BJ (cell line): ENCODE measurements around the gene HS3ST3B1. TPM values are rescaled to one million over a fixed set of nuclear protein-coding genes. Genes with fewer than 3 reads are reported as not detected.

Experiments used
- CTCF ChIA-PET: fragments of 350-600 bp; formaldehyde crosslinking; extraction: SDS; loops from one replicate; lab custom pipeline; 2021; ENCODE audit warnings: antibody characterized with exemption, inconsistent platforms; lab: Yijun Ruan, JAX
- POLR2A ChIA-PET: fragments of 300-600 bp; sonication (Branson Sonifier 250); formaldehyde crosslinking; extraction: SDS; loops from one replicate; lab custom pipeline; 2021; ENCODE audit warnings: antibody characterized with exemption; lab: Charles Lee
- DNase-seq: peaks from one replicate; pipeline ENCODE4 v3.0.0-alpha.2; 2011; ENCODE audit warnings: low read depth
- H3K27me3 ChIP-seq: 2 replicates; pipeline ENCODE4 v1.6.0; 2011; ENCODE audit warnings: low read length; ENCODE audit not compliant: control insufficient read depth, insufficient read depth
- H3K36me3 ChIP-seq: 2 replicates; pipeline ENCODE4 v1.5.1; 2011; ENCODE audit warnings: low read length; ENCODE audit not compliant: control insufficient read depth, insufficient read depth
- H3K4me3 ChIP-seq: 2 replicates; pipeline ENCODE4 v1.5.1; 2011; ENCODE audit warnings: low read depth, mild to moderate bottlenecking, control low read depth, low read length
- CTCF ChIP-seq: IDR thresholded peaks from 2 replicates; pipeline ENCODE4 v1.5.1; 2011; ENCODE audit warnings: low read depth, mild to moderate bottlenecking, control low read depth, inconsistent platforms, low read length, moderate library complexity; ENCODE audit not compliant: insufficient read depth
- polyA plus RNA-seq: library from polyadenylated mRNA; depleted of rRNA; stranded (reverse); fragments of >200 nt; gene quantifications from 2 replicates; pipeline ENCODE4 v1.2.3, GENCODE V29; 2011

The HS3ST3B1 gene
- polyA plus RNA-seq, 1 experiment = 3.4 TPM

DNA sequence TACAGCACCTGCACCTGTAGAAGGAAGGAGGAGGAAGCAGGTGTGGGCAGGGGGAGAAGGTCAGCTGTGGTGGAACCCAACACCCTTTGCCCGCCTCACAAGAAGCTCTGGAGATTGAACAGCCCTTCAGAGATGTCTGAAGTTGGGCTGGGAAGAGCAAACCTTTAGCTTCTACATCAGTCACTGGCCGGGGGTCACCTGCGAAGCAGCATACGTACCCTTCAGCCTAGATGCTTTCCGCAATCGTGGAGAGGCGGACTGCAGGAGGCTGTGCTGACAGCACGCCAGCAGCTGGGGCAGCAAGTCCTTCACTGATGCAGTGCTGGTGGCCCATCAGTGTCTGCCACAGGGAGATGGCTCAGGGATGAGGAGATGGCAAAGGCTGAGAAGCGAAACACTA lies 5.2 kb upstream of the HS3ST3B1 start:
- DNase-seq = no peak
- ChIA-PET CTCF (interaction anchor here (1.1 kb wide), 1 partner anchor 699 kb away, joined by 5 read pairs; no protein-coding TSS in a partner anchor), POLR2A (no interaction called here)
- no peaks in the 10 kb centered on the region for H3K36me3 ChIP-seq
- peaks cover 2% of the 10 kb centered on the region; the same call in 1 of the 2 replicates for H3K27me3 ChIP-seq
- no peak for TF ChIP-seq CTCF
- H3K4me3 ChIP-seq = no peak overlapping the region

GRCh38 chr17:14296166-14296910 lies 4.5 kb upstream of the HS3ST3B1 start:
- no peak for TF ChIP-seq CTCF
- ChIA-PET CTCF (interaction anchor here (0.8 to 1.7 kb wide), 8 partner anchors 12 to 875 kb away, joined by 3 to 10 read pairs (median 3); no protein-coding TSS in a partner anchor), POLR2A (no interaction called here)
- Histone ChIP-seq H3K4me3 (no peak overlapping the region), H3K36me3 (no peaks in the 10 kb centered on the region), H3K27me3 (peaks cover 2% of the 10 kb centered on the region; the same call in 1 of the 2 replicates)
- no peak for DNase-seq

DNA sequence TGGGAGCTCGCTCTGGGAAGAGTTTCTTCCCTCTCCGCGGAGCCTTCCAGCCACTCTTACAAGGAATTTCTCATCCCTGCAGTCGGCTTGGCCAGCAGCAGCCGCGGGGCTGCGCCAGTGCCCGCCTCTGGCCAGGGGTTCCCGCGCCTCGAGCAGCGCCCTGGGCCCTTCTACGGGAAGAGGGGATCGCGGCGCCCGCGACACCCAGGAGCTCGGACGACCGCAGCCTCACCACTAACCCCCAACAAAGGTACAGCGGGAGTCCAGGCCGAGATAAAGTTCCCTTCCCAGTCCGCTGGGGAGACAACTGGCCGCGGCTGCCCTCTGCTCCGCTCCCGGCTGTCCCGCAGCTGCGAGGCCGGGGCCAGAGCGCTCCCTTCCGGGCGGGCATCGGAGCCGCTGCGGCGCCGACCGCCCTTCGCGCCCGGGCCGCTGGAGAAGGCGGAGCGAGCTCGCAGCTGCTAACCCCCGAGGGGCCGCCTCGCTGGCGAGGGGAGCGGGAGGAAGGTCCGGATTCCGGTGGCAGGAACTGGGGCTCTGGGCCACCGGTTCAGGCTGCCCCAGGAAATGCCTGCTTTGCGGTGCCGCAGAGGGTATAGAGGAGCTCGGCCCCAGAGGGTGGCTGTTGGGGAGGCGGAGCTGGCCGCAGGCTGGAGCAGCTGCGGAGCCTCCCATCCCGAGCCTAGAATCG lies 3.6 kb upstream of the HS3ST3B1 start:
- H3K27me3 ChIP-seq = peaks cover 2% of the 10 kb centered on the region; the same call in 1 of the 2 replicates
- ChIA-PET CTCF (interaction anchor here (0.6 to 1.7 kb wide), 13 partner anchors 10 to 1267 kb away, joined by 3 to 10 read pairs (median 3); no protein-coding TSS in a partner anchor), POLR2A (no interaction called here)
- peak overlapping the region; percentile 50 for H3K4me3 ChIP-seq
- DNase-seq = no peak
- no peaks in the 10 kb centered on the region for H3K36me3 ChIP-seq
- peak; percentile 38 for TF ChIP-seq CTCF

- no peak overlapping the region for H3K4me3 ChIP-seq
- no peak for DNase-seq
- POLR2A ChIA-PET = no interaction called here
- H3K27me3 ChIP-seq = peaks cover 2% of the 10 kb centered on the region; the same call in 1 of the 2 replicates
- no peaks in the 10 kb centered on the region for H3K36me3 ChIP-seq
- TF ChIP-seq CTCF = no peak
- CTCF ChIA-PET = interaction anchor here (0.7 to 1.7 kb wide), 4 partner anchors 14 to 698 kb away, joined by 3 to 10 read pairs (median 3); no protein-coding TSS in a partner anchor
These were observed 2.5 kb upstream of the HS3ST3B1 start for GRCh38 chr17:14298221-14298946.

DNA sequence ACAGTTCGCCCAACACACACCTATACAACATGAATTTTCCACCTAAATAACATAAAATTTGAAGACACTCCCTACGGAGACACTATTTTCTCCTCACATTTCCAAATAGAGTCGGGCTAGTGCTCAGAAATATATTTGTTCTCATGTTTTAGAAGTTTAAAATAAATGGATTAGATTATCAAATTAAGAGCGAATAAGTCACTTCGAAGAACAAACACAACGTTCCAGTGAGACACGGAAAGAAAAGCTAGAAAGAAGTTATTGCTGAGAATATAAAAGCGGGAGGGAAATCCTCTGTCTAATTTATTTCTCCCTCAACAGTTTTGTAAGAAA lies 2.0 kb upstream of the HS3ST3B1 start:
- TF ChIP-seq CTCF = no peak
- peaks cover 2% of the 10 kb centered on the region; the same call in 1 of the 2 replicates for H3K27me3 ChIP-seq
- no peak for DNase-seq
- ChIA-PET CTCF (interaction anchor here (0.7 to 1.2 kb wide), 3 partner anchors 218 to 626 kb away, joined by 3 read pairs; no protein-coding TSS in a partner anchor), POLR2A (no interaction called here)
- H3K4me3 ChIP-seq = peak overlapping the region; percentile 47; the same call in 1 of the 2 replicates
- H3K36me3 ChIP-seq = no peaks in the 10 kb centered on the region
